ENCODE results near the gene IGLL1.

The IGLL1 gene

GRCh38 chr22:23527971-23528740, 51.9 kb downstream of the IGLL1 start:
- no peak for DNase-seq (ENCODE audit: low read depth)

DNA sequence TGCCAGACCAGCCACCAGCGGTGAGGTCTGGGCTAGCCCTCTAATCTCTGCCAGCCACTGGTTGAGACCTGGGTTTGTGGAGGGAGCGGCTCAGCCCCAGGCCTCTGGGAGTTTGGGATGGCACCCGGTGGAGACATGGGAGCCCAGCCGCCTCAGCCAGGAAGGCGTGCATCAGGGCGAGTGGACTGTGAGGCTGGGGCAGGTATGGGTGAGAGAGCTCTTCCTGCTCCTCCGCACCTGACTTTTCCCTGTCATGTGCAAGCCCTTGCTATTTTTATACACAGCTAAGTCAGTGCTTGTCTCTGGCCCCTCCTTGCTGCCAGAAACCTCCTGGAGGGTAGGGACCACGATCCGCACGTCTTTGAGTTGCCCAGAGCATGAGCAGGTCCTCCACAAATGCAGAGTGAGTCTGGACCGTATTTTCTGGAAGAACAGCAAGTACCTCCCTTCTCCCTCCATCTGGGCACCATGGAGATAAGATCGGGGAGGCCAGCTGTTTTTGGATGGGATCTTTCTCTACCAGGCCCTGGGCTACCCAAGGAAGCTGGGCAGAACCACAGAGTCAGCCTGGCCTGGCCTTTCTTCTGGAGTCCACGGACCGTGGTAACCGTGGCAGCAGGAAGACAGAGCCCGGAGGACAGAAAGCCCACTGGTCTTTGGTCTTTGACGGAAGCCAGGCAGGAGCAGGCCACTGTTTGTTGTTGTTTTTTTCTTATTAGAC, 53.3 kb downstream of the IGLL1 start:
- no peak for DNase-seq (ENCODE audit: low read depth)

- no peak for DNase-seq (ENCODE audit: low read depth)
Measured at GRCh38 chr22:23525510-23525909, 54.6 kb downstream of the IGLL1 start.

GRCh38 chr22:23524226-23524625, 55.9 kb downstream of the IGLL1 start:
- DNase-seq (ENCODE audit: low read depth), result no peak

- DNase-seq (ENCODE audit: low read depth), result no peak
Measured at GRCh38 chr22:23523713-23524112, 56.4 kb downstream of the IGLL1 start.

All from ELR (cell line).